GM21528 (cell line): ENCODE results near the gene GPR161.

Source experiments
- ATAC-seq: cut with Tn5 transposase; IDR thresholded peaks from one replicate; pipeline ENCODE4 v1.9.1; 2021; ENCODE audit warnings: mild to moderate bottlenecking, moderate library complexity; ENCODE audit not compliant: unreplicated experiment, low FRiP score

The GPR161 gene

GRCh38 chr1:168050307-168050706 is 86.4 kb downstream of the GPR161 start:
- no peak for ATAC-seq

- no peak for ATAC-seq
Observed at GRCh38 chr1:168045311-168045710, 91.4 kb downstream of the GPR161 start.

GRCh38 chr1:168042362-168042761 is 94.4 kb downstream of the GPR161 start:
- ATAC-seq, result no peak

GRCh38 chr1:168035345-168035744 is 101.4 kb downstream of the GPR161 start:
- no peak for ATAC-seq

- ATAC-seq, result no peak
Observed at GRCh38 chr1:168032029-168032428, 104.7 kb downstream of the GPR161 start.

- ATAC-seq, result no peak
Observed at GRCh38 chr1:168031627-168032026, 105.1 kb downstream of the GPR161 start.

GRCh38 chr1:168031198-168031597 is 105.5 kb downstream of the GPR161 start:
- no peak for ATAC-seq
